Measurements from ENCODE around the gene SORCS1. TPM values are rescaled to one million over a fixed set of nuclear protein-coding genes. Genes with fewer than 3 reads are reported as not detected.

SORCS1 gene
- total and polyA plus RNA-seq, 12 donors = 0.30 to 5.5 (median 1.3) TPM

DNA sequence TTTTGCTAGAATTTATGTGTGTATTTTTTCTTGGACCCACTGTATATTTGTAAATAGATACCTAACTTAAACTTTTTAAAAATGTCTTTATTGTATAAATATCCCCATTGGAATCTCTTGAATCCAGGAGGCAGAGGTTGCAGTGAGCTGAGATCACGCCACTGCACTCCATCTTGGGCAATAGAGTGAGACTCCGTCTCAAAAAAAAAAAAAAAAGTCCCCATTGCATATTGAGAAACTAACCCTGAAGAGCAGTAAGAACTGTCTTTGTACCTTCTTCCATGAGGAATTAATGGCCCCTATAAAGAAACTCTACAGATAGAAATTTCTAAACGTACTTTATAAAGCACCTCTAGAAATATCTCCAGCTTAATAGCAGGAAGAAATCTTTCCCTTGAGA is 504.0 kb downstream of the SORCS1 start:
- WGBS, 2 donors = 61 to 72% methylated on average over 3 of the region's 3 CpGs
- H3K4me3 ChIP-seq = no peak overlapping the region

DNA sequence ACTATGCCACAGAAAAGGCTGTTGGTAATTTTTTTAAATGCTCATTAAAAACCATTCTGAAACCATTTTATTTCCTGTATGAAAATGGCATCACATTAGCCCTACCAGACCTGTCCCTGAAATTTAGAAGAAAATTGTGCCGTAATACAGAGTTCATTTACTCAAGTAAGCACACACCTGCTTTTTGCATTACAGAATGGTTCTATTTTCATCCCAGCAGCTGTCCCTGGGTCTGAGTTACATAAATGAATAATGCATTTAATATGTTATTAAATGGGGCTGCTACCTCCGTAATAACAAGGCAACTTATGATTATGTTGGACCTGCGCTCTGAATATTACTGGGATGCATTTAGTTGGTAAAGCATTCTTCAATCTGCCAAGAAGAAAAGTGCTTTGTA is 508.9 kb downstream of the SORCS1 start:
- H3K36me3 ChIP-seq = no peaks in the 10 kb centered on the region
- intact Hi-C loops (cut with DNase I) = no loop called here
- DNase-seq (no peak), ATAC-seq (peak in 1 of 8 donors; percentile 33)
- peaks cover 0 to 8% (median 0%) of the 10 kb centered on the region in 9 donors for H3K4me1 ChIP-seq
- no peak overlapping the region for H3K4me3 ChIP-seq
- H3K9me3 ChIP-seq = no peaks in the 10 kb centered on the region
- TF ChIP-seq, protein P1, sequence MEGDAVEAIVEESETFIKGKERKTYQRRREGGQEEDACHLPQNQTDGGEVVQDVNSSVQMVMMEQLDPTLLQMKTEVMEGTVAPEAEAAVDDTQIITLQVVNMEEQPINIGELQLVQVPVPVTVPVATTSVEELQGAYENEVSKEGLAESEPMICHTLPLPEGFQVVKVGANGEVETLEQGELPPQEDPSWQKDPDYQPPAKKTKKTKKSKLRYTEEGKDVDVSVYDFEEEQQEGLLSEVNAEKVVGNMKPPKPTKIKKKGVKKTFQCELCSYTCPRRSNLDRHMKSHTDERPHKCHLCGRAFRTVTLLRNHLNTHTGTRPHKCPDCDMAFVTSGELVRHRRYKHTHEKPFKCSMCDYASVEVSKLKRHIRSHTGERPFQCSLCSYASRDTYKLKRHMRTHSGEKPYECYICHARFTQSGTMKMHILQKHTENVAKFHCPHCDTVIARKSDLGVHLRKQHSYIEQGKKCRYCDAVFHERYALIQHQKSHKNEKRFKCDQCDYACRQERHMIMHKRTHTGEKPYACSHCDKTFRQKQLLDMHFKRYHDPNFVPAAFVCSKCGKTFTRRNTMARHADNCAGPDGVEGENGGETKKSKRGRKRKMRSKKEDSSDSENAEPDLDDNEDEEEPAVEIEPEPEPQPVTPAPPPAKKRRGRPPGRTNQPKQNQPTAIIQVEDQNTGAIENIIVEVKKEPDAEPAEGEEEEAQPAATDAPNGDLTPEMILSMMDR (IDR thresholded peaks at IDR 0.05) = no peak
- 84 to 90% methylated on average over 3 of the region's 3 CpGs for WGBS, 2 donors
- H3K27me3 ChIP-seq = no peaks in the 10 kb centered on the region
- H3K27ac ChIP-seq = peak overlapping the region in 1 of 10 donors; percentile 10

More for the DNA sequence above, 504.0 kb downstream of the SORCS1 start:
- no peaks in the 10 kb centered on the region for H3K27me3 ChIP-seq
- no peak for ATAC-seq
- H3K36me3 ChIP-seq = no peaks in the 10 kb centered on the region
- peak overlapping the region in 2 of 10 donors; percentile 29 to 61 for H3K27ac ChIP-seq
- DNase-seq = no peak
- intact Hi-C loops (cut with DNase I) = no loop called here
- TF ChIP-seq, protein P1 (IDR thresholded peaks at IDR 0.05) = no peak
- H3K4me1 ChIP-seq = peaks cover 0 to 10% (median 0%) of the 10 kb centered on the region in 9 donors
- peaks cover 0 to 13% (median 0%) of the 10 kb centered on the region in 11 donors for H3K9me3 ChIP-seq

DNA sequence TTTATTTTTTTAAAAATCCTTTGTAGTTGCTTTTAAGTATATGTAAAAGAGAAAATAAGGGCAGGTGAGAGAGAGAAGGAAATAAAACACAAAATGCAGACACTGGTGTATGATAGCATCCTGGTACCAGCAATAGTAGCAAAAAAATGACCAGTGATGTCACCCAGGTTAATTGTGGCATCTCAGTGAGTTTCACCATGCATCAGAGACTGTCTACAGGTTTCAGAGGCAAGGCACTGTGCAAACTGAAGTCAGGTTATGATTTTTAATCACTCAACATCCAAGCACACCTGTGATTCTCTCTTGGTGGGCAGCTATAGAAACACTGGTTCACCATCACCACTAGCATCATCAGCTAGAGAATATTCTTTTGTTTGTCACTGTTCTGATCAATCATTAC is 509.3 kb downstream of the SORCS1 start:
- Histone ChIP-seq H3K27me3 (no peaks in the 10 kb centered on the region), H3K9me3 (no peaks in the 10 kb centered on the region), H3K4me1 (peaks cover 0 to 8% (median 0%) of the 10 kb centered on the region in 9 donors), H3K4me3 (no peak overlapping the region), H3K36me3 (no peaks in the 10 kb centered on the region), H3K27ac (peak overlapping the region in 1 of 10 donors; percentile 10)
- TF ChIP-seq, protein P1 (IDR thresholded peaks at IDR 0.05) = no peak
- intact Hi-C loops (cut with DNase I) = no loop called here
- DNase-seq = no peak
- ATAC-seq = no peak

DNA sequence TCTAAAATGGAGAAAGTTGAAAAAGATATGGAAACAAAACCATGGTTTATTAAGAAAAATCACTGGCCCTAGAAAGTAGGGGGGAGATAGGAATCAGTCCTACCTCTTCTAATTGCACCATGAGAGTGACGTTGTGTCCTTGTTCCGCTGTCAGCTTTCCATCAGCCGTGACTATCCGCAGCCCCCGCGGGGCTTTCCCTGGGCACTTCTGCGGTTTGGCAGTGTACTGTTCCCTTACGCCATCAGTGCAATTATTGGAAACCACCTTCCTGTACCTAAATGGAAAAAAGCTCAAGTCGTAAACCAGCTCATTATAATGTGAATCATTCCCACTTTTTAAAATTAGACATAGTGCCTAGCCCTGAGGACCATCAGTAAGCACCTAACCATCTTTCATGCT is 512.2 kb downstream of the SORCS1 start:
- Histone ChIP-seq H3K27ac (no peak overlapping the region), H3K36me3 (no peaks in the 10 kb centered on the region), H3K4me1 (peaks cover 0 to 8% (median 0%) of the 10 kb centered on the region in 9 donors), H3K9me3 (no peaks in the 10 kb centered on the region), H3K27me3 (no peaks in the 10 kb centered on the region), H3K4me3 (no peak overlapping the region)
- intact Hi-C loops (cut with DNase I) = no loop called here
- 86 to 91% methylated on average over 9 of the region's 9 CpGs for WGBS, 2 donors
- ATAC-seq (no peak), DNase-seq (no peak)
- TF ChIP-seq, protein P1 (IDR thresholded peaks at IDR 0.05) = no peak
